ENCODE results near the gene TRPC6.

Gene TRPC6

GRCh38 chr11:101508370-101508769 is 75.4 kb downstream of the TRPC6 start:
- H3K4me1 ChIP-seq (ENCODE audit: control insufficient read depth, low read length), result peaks cover 44% of the 10 kb centered on the region
- peak overlapping the region; percentile 63 for H3K4me2 ChIP-seq (ENCODE audit: low read length)
- peak overlapping the region; percentile 85 for H3K27ac ChIP-seq (ENCODE audit: low read depth, low read length)
- peak overlapping the region; percentile 58 for H3K4me3 ChIP-seq (ENCODE audit: low read length)
- TF ChIP-seq EZH2phosphoT487 (IDR thresholded peaks at IDR 0.05; ENCODE audit: borderline replicate concordance, low read length) (no peak), CTCF (IDR thresholded peaks at IDR 0.05; ENCODE audit: low read depth, low read length, poor library complexity, severe bottlenecking) (no peak)
- H3K36me3 ChIP-seq (ENCODE audit: control insufficient read depth, low read length), result peaks cover 15% of the 10 kb centered on the region
- no peaks in the 10 kb centered on the region for H3K9me2 ChIP-seq (replicated peaks; ENCODE audit: control insufficient read depth, low read length)
- no peaks in the 10 kb centered on the region for H4K20me1 ChIP-seq (ENCODE audit: control insufficient read depth, insufficient read depth, low read depth, low read length)
- no peaks in the 10 kb centered on the region for H3K79me2 ChIP-seq (ENCODE audit: control insufficient read depth, low read length)
- H3F3A ChIP-seq (ENCODE audit: control insufficient read depth, insufficient read depth), result peaks cover 14% of the 10 kb centered on the region
- H3K9me3 ChIP-seq (ENCODE audit: control insufficient read depth, insufficient read depth, low read length), result peaks cover 7% of the 10 kb centered on the region; the same call in 1 of the 2 replicates
- no peaks in the 10 kb centered on the region for H3K27me3 ChIP-seq (ENCODE audit: control insufficient read depth, low read length)

GRCh38 chr11:101498891-101499290 is 84.9 kb downstream of the TRPC6 start:
- no peaks in the 10 kb centered on the region for H3K36me3 ChIP-seq (ENCODE audit: control insufficient read depth, low read length)
- TF ChIP-seq CTCF (IDR thresholded peaks at IDR 0.05; ENCODE audit: low read depth, low read length, poor library complexity, severe bottlenecking), result no peak
- no peak for TF ChIP-seq EZH2phosphoT487 (IDR thresholded peaks at IDR 0.05; ENCODE audit: borderline replicate concordance, low read length)
- peaks cover 37% of the 10 kb centered on the region for H3K4me1 ChIP-seq (ENCODE audit: control insufficient read depth, low read length)
- H3K79me2 ChIP-seq (ENCODE audit: control insufficient read depth, low read length), result no peaks in the 10 kb centered on the region
- H3K9me3 ChIP-seq (ENCODE audit: control insufficient read depth, insufficient read depth, low read length), result no peaks in the 10 kb centered on the region
- no peak overlapping the region for H3K27ac ChIP-seq (ENCODE audit: low read depth, low read length)
- no peaks in the 10 kb centered on the region; the same call in 1 of the 2 replicates for H3F3A ChIP-seq (ENCODE audit: control insufficient read depth, insufficient read depth)
- no peaks in the 10 kb centered on the region; the same call in 1 of the 2 replicates for H3K9me2 ChIP-seq (replicated peaks; ENCODE audit: control insufficient read depth, low read length)
- H3K4me2 ChIP-seq (ENCODE audit: low read length), result no peak overlapping the region
- no peak overlapping the region for H3K4me3 ChIP-seq (ENCODE audit: low read length)
- H4K20me1 ChIP-seq (ENCODE audit: control insufficient read depth, insufficient read depth, low read depth, low read length), result no peaks in the 10 kb centered on the region
- H3K27me3 ChIP-seq (ENCODE audit: control insufficient read depth, low read length), result no peaks in the 10 kb centered on the region

- H3K79me2 ChIP-seq (ENCODE audit: control insufficient read depth, low read length), result no peaks in the 10 kb centered on the region
- H4K20me1 ChIP-seq (ENCODE audit: control insufficient read depth, insufficient read depth, low read depth, low read length), result no peaks in the 10 kb centered on the region
- H3K36me3 ChIP-seq (ENCODE audit: control insufficient read depth, low read length), result no peaks in the 10 kb centered on the region
- H3K4me3 ChIP-seq (ENCODE audit: low read length), result peak overlapping the region; percentile 24; the same call in 1 of the 2 replicates
- no peak overlapping the region for H3K27ac ChIP-seq (ENCODE audit: low read depth, low read length)
- H3K9me2 ChIP-seq (replicated peaks; ENCODE audit: control insufficient read depth, low read length), result no peaks in the 10 kb centered on the region; the same call in 1 of the 2 replicates
- H3F3A ChIP-seq (ENCODE audit: control insufficient read depth, insufficient read depth), result no peaks in the 10 kb centered on the region; the same call in 1 of the 2 replicates
- H3K9me3 ChIP-seq (ENCODE audit: control insufficient read depth, insufficient read depth, low read length), result no peaks in the 10 kb centered on the region
- peaks cover 29% of the 10 kb centered on the region for H3K4me1 ChIP-seq (ENCODE audit: control insufficient read depth, low read length)
- H3K4me2 ChIP-seq (ENCODE audit: low read length), result peak overlapping the region; percentile 35
- no peaks in the 10 kb centered on the region for H3K27me3 ChIP-seq (ENCODE audit: control insufficient read depth, low read length)
- TF ChIP-seq CTCF (IDR thresholded peaks at IDR 0.05; ENCODE audit: low read depth, low read length, poor library complexity, severe bottlenecking) (no peak), EZH2phosphoT487 (IDR thresholded peaks at IDR 0.05; ENCODE audit: borderline replicate concordance, low read length) (no peak)
Measured at GRCh38 chr11:101497291-101497690, 86.5 kb downstream of the TRPC6 start.
